ENCODE results near the gene WFDC9.

WFDC9 gene

DNA sequence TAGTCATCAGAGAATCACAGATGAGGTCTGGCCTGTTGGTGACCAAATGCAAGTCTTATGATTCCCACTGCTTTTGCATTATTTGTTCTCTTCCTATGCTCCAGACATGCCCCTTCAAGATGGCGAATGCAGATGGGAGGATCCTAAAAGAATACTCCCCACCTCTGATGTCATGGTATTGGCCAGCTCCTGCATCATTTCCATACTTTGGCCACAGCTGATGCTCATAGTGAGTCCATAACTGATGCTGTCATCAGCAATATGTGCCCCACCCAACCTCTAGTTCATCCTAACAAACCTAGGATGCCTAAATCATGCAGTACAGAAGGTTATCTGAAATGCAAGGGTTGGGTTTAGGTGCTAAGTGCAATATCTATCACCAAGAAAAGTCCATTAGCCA lies 5.4 kb upstream of the WFDC9 start (continued):
- TF ChIP-seq ZSCAN23 (tag by site-specific recombination; IDR thresholded peaks at IDR 0.05): no peak
- TF ChIP-seq ZNF274 (IDR thresholded peaks at IDR 0.05; ENCODE audit: low read length): no peak
- no peak for TF ChIP-seq ZNF274 (tag by site-specific recombination; IDR thresholded peaks at IDR 0.05; ENCODE audit: borderline replicate concordance)
- no peak for TF ChIP-seq WT1 (tag by site-specific recombination; IDR thresholded peaks at IDR 0.05)
- TF ChIP-seq SETDB1 (IDR thresholded peaks at IDR 0.05; ENCODE audit: insufficient read length, low read length): no peak

DNA sequence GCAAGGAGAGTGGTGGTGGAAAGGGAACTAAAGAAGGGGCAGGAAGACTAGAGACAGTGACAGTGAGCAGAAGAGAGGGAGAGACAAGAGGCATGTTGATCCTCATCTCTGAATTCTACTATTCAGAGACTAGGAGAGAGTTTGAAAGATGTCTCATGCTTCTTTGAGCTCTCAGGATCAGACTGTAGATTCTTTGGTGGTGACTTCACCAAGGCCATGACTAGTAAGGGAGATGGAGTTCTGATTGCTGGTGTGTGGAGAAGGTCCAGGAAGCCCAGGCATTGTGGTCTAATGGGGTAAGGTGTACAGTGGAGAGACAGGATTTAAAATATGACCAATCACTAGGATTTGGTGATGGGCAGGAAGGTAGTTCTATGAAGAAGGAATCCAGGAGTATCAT lies 713 bp downstream of the WFDC9 start:
- CTCF ChIA-PET: interaction anchor here (0.6 to 2.7 kb wide), 4 partner anchors 9 to 262 kb away, joined by 3 to 33 read pairs (median 6); no protein-coding TSS in a partner anchor

DNA sequence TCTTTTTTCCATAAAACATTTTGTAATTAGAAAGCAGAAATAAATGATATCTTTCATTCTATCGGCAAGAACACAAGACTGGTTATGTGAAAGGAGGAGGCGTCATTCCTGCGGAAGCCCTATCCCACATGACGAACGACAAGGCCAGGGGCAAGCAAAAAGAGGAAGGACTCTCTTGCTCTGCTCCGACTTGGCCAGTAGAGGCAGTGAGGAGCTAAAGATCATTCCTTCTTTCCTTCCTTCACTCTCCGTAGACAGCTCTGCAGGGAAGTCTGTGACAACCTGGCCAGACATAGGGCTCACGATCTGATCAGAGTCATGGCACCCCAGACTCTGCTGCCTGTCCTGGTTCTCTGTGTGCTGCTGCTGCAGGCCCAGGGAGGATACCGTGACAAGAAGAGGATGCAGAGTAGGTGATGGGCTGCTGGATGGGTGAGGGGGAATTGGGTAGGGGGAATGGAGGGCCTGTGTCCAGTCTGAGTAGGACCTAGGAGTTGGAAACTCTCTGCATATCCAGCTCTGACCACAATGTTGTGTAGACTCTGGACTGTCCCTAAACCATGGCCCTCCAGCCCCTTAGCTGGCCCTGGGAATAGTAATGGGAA lies 1.5 kb downstream of the WFDC9 start, which contains the start of gene WFDC10A:
Gene WFDC10A (plus strand): TSS at position 244 of the 605 bp plus-strand sequence. CDS start 75 bp downstream, at position 319.
- Histone ChIP-seq H3K4me3 (ENCODE audit: low read depth, low read length) (no peak within 1 kb of the TSS), H3K9me3 (ENCODE audit: control insufficient read depth, insufficient read depth, low read depth, low read length) (no peaks in the 10 kb centered on the region), H3K27ac (ENCODE audit: extremely low read depth, low read depth, low read length) (no peak within 1 kb of the TSS), H3K36me3 (ENCODE audit: control insufficient read depth in 2 of 2, insufficient read depth in 1 of 2, low read length in 2 of 2) (no peaks in the 10 kb centered on the region), H3K4me1 (ENCODE audit: control insufficient read depth, insufficient read depth, low read length) (no peaks in the 10 kb centered on the region)
- ChIA-PET CTCF (interaction anchor here (0.6 to 2.7 kb wide), 14 partner anchors 8 to 295 kb away, joined by 3 to 33 read pairs (median 5); no protein-coding TSS in a partner anchor), POLR2A (interaction anchor here (0.5 to 1.0 kb wide), 2 partner anchors 144 to 162 kb away, joined by 3 to 4 read pairs; partner anchors contain the start of genes DNTTIP1 and WFDC3)
- peak; percentile 62; the same call in 1 of the 2 replicates for TF ChIP-seq ZNF366 (tag by site-specific recombination; conservative IDR thresholded peaks at IDR 0.05)
- TF ChIP-seq ZNF311 (tag by site-specific recombination; IDR thresholded peaks at IDR 0.05; ENCODE audit: borderline replicate concordance): no peak
- peak; percentile 46; the same call in 1 of the 2 replicates for TF ChIP-seq ZXDB (tag by site-specific recombination; IDR thresholded peaks at IDR 0.05)
- TF ChIP-seq ZNF341 (tag by site-specific recombination; IDR thresholded peaks at IDR 0.05; ENCODE audit: low read depth): no peak
- TF ChIP-seq, protein P1, sequence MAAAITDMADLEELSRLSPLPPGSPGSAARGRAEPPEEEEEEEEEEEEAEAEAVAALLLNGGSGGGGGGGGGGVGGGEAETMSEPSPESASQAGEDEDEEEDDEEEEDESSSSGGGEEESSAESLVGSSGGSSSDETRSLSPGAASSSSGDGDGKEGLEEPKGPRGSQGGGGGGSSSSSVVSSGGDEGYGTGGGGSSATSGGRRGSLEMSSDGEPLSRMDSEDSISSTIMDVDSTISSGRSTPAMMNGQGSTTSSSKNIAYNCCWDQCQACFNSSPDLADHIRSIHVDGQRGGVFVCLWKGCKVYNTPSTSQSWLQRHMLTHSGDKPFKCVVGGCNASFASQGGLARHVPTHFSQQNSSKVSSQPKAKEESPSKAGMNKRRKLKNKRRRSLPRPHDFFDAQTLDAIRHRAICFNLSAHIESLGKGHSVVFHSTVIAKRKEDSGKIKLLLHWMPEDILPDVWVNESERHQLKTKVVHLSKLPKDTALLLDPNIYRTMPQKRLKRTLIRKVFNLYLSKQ (tag by site-specific recombination; IDR thresholded peaks at IDR 0.05; ENCODE audit: borderline replicate concordance): no peak
- TF ChIP-seq ZNF660 (tag by site-specific recombination; IDR thresholded peaks at IDR 0.05): no peak
- TF ChIP-seq KLF16 (tag by site-specific recombination; IDR thresholded peaks at IDR 0.05): no peak
- no peak for TF ChIP-seq ZNF221 (tag by site-specific recombination; IDR thresholded peaks at IDR 0.05; ENCODE audit: borderline replicate concordance)
- no peak for TF ChIP-seq ZNF510 (tag by site-specific recombination; IDR thresholded peaks at IDR 0.05; ENCODE audit: insufficient replicate concordance)
- no peak for TF ChIP-seq ZNF114 (tag by site-specific recombination; IDR thresholded peaks at IDR 0.05)
- TF ChIP-seq ZNF354C (tag by site-specific recombination; IDR thresholded peaks at IDR 0.05; ENCODE audit: borderline replicate concordance, low read depth): no peak
- TF ChIP-seq, protein P2, sequence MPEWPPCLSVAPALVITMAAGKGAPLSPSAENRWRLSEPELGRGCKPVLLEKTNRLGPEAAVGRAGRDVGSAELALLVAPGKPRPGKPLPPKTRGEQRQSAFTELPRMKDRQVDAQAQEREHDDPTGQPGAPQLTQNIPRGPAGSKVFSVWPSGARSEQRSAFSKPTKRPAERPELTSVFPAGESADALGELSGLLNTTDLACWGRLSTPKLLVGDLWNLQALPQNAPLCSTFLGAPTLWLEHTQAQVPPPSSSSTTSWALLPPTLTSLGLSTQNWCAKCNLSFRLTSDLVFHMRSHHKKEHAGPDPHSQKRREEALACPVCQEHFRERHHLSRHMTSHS (tag by site-specific recombination; IDR thresholded peaks at IDR 0.05): no peak

More for the DNA sequence above, 713 bp downstream of the WFDC9 start:
- Histone ChIP-seq H3K9me3 (ENCODE audit: control insufficient read depth, insufficient read depth, low read depth, low read length) (no peaks in the 10 kb centered on the region), H3K27ac (ENCODE audit: extremely low read depth, low read depth, low read length) (no peak overlapping the region), H3K4me1 (ENCODE audit: control insufficient read depth, insufficient read depth, low read length) (no peaks in the 10 kb centered on the region), H3K36me3 (ENCODE audit: control insufficient read depth in 2 of 2, insufficient read depth in 1 of 2, low read length in 2 of 2) (no peaks in the 10 kb centered on the region), H3K4me3 (ENCODE audit: low read depth, low read length) (no peak overlapping the region)
- POLR2A ChIA-PET: no interaction called here
- TF ChIP-seq KLF16 (tag by site-specific recombination; IDR thresholded peaks at IDR 0.05) (no peak), ZNF701 (tag by site-specific recombination; IDR thresholded peaks at IDR 0.05) (no peak), WT1 (tag by site-specific recombination; IDR thresholded peaks at IDR 0.05) (no peak), ZNF341 (tag by site-specific recombination; IDR thresholded peaks at IDR 0.05; ENCODE audit: low read depth) (no peak), ZNF121 (tag by site-specific recombination; IDR thresholded peaks at IDR 0.05) (no peak), GLI2 (tag by site-specific recombination; IDR thresholded peaks at IDR 0.05; ENCODE audit: borderline replicate concordance, low read depth) (no peak), MYNN (tag by site-specific recombination; IDR thresholded peaks at IDR 0.05; ENCODE audit: borderline replicate concordance) (no peak), MZF1 (tag by site-specific recombination; IDR thresholded peaks at IDR 0.05; ENCODE audit: borderline replicate concordance) (no peak), TRIM28 (IDR thresholded peaks at IDR 0.05; ENCODE audit: borderline replicate concordance, low read length) (no peak), ZIC2 (tag by site-specific recombination; IDR thresholded peaks at IDR 0.05) (no peak), ZNF112 (tag by site-specific recombination; IDR thresholded peaks at IDR 0.05) (no peak), ZNF621 (tag by site-specific recombination; IDR thresholded peaks at IDR 0.05) (no peak), ZNF777 (tag by site-specific recombination; IDR thresholded peaks at IDR 0.05; ENCODE audit: borderline replicate concordance) (no peak), ZNF830 (tag by site-specific recombination; IDR thresholded peaks at IDR 0.05; ENCODE audit: low read depth) (no peak)
- TF ChIP-seq, protein P3, sequence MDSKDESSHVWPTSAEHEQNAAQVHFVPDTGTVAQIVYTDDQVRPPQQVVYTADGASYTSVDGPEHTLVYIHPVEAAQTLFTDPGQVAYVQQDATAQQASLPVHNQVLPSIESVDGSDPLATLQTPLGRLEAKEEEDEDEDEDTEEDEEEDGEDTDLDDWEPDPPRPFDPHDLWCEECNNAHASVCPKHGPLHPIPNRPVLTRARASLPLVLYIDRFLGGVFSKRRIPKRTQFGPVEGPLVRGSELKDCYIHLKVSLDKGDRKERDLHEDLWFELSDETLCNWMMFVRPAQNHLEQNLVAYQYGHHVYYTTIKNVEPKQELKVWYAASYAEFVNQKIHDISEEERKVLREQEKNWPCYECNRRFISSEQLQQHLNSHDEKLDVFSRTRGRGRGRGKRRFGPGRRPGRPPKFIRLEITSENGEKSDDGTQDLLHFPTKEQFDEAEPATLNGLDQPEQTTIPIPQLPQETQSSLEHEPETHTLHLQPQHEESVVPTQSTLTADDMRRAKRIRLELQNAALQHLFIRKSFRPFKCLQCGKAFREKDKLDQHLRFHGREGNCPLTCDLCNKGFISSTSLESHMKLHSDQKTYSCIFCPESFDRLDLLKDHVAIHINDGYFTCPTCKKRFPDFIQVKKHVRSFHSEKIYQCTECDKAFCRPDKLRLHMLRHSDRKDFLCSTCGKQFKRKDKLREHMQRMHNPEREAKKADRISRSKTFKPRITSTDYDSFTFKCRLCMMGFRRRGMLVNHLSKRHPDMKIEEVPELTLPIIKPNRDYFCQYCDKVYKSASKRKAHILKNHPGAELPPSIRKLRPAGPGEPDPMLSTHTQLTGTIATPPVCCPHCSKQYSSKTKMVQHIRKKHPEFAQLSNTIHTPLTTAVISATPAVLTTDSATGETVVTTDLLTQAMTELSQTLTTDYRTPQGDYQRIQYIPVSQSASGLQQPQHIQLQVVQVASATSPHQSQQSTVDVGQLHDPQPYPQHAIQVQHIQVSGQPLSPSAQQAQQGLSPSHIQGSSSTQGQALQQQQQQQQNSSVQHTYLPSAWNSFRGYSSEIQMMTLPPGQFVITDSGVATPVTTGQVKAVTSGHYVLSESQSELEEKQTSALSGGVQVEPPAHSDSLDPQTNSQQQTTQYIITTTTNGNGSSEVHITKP (tag by site-specific recombination; IDR thresholded peaks at IDR 0.05): no peak
- TF ChIP-seq, protein P4, sequence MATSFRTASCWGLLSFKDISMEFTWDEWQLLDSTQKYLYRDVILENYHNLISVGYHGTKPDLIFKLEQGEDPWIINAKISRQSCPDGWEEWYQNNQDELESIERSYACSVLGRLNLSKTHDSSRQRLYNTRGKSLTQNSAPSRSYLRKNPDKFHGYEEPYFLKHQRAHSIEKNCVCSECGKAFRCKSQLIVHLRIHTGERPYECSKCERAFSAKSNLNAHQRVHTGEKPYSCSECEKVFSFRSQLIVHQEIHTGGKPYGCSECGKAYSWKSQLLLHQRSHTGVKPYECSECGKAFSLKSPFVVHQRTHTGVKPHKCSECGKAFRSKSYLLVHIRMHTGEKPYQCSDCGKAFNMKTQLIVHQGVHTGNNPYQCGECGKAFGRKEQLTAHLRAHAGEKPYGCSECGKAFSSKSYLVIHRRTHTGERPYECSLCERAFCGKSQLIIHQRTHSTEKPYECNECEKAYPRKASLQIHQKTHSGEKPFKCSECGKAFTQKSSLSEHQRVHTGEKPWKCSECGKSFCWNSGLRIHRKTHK (tag by site-specific recombination; IDR thresholded peaks at IDR 0.05): no peak
